H1 (cell line): ENCODE results near the gene SPACA7. TPM values are rescaled to one million over a fixed set of nuclear protein-coding genes. Genes with fewer than 3 reads are reported as not detected.

Experiments
- CTCF ChIA-PET: fragments of 300-600 bp; sonication (Branson Sonifier 250); formaldehyde crosslinking; loops from one replicate; lab custom pipeline; 2021; ENCODE audit not compliant: partially characterized antibody; lab: Charles Lee
- POLR2A ChIA-PET: fragments of 300-600 bp; sonication (Branson Sonifier 250); formaldehyde crosslinking; loops from one replicate; lab custom pipeline; 2021; ENCODE audit warnings: inconsistent platforms; ENCODE audit not compliant: partially characterized antibody; lab: Charles Lee
- DNase-seq, 2 experiments: peaks; one replicate each; pipeline versions ENCODE4 v3.0.0 to v3.0.0-alpha.2; 2010 to 2022; ENCODE audit warnings: low spot score in 2 of 2, low read depth in 1 of 2, mixed read lengths in 1 of 2
- FAIRE-seq: peaks from 2 replicates; lab custom pipeline; 2011; peaks lifted over from hg19 to GRCh38; lab: Jason Lieb, UNC
- H2AFZ ChIP-seq: 2 replicates; pipeline ENCODE4 v1.8.1; 2012; ENCODE audit warnings: low read length, inconsistent platforms
- H2AK5ac ChIP-seq: 2 replicates; pipeline ENCODE4 v1.6.1; 2013; ENCODE audit warnings: low read depth, low read length
- H2BK120ac ChIP-seq: replicated peaks from 2 replicates; pipeline ENCODE3; 2013; ENCODE audit warnings: low read depth, low read length, inconsistent platforms
- H2BK12ac ChIP-seq: 2 replicates; pipeline ENCODE4 v1.6.1; 2013; ENCODE audit warnings: low read depth, low read length
- H2BK15ac ChIP-seq: 2 replicates; pipeline ENCODE4 v1.6.1; 2013; ENCODE audit warnings: low read length
- H2BK20ac ChIP-seq: 2 replicates; pipeline ENCODE4 v1.6.1; 2013; ENCODE audit warnings: low read length
- H2BK5ac ChIP-seq: 2 replicates; pipeline ENCODE4 v1.6.1; 2013; ENCODE audit warnings: low read depth, low read length
- H3K14ac ChIP-seq: 2 replicates; pipeline ENCODE4 v1.6.1; 2013; ENCODE audit warnings: inconsistent platforms; ENCODE audit not compliant: insufficient read length
- H3K18ac ChIP-seq: 2 replicates; pipeline ENCODE4 v1.6.1; 2013; ENCODE audit warnings: low read length; ENCODE audit errors: extremely low read depth
- H3K23ac ChIP-seq: 2 replicates; pipeline ENCODE4 v1.6.1; 2013; ENCODE audit warnings: inconsistent platforms; ENCODE audit not compliant: insufficient read length
- H3K23me2 ChIP-seq: 2 replicates; pipeline ENCODE4 v1.6.1; 2013; ENCODE audit warnings: low read depth, low read length
- H3K27ac ChIP-seq: 2 replicates; pipeline ENCODE4 v1.6.1; 2011; ENCODE audit warnings: low read depth, low read length, inconsistent platforms
- H3K27me3 ChIP-seq, 4 experiments: replicated peaks in 1 of 4; 1 replicate in 1 of 4; 2 replicates in 3 of 4; pipeline versions ENCODE4 v1.6.1 to v1.8.1; 2011 to 2013; ENCODE audit warnings: low read length in 3 of 4, mild to moderate bottlenecking in 3 of 4, inconsistent platforms in 2 of 4, mixed read lengths in 2 of 4, moderate library complexity in 1 of 4; ENCODE audit not compliant: control insufficient read depth in 3 of 4, insufficient read depth in 3 of 4; ENCODE audit errors: extremely low read depth in 1 of 4
- H3K36me3 ChIP-seq, 4 experiments: 2 replicates each; pipeline versions ENCODE4 v1.6.1 to v1.8.1; 2011 to 2013; ENCODE audit warnings: mild to moderate bottlenecking in 4 of 4, low read length in 3 of 4, moderate library complexity in 2 of 4, control low read depth in 1 of 4, inconsistent platforms in 1 of 4; ENCODE audit not compliant: insufficient read depth in 4 of 4, control insufficient read depth in 2 of 4
- H3K4ac ChIP-seq: replicated peaks from 2 replicates; pipeline ENCODE3; 2013; ENCODE audit warnings: low read length, low read depth, mixed read lengths, inconsistent platforms; ENCODE audit not compliant: insufficient read length
- H3K4me1 ChIP-seq, 4 experiments: replicated peaks in 1 of 4; 1 replicate in 1 of 4; 2 replicates in 3 of 4; pipeline versions ENCODE4 v1.6.1 to v1.8.1; 2011 to 2013; ENCODE audit warnings: low read length in 3 of 4, inconsistent platforms in 2 of 4, mixed read lengths in 1 of 4; ENCODE audit not compliant: insufficient read depth in 4 of 4, control insufficient read depth in 3 of 4
- H3K4me2 ChIP-seq, 2 experiments: 2 replicates each; pipeline versions ENCODE4 v1.6.1 to v1.8.1; 2011 to 2013; ENCODE audit warnings: low read depth in 2 of 2, low read length in 2 of 2, control low read depth in 1 of 2, inconsistent platforms in 1 of 2, mild to moderate bottlenecking in 1 of 2; ENCODE audit not compliant: insufficient read depth in 1 of 2
- H3K4me3 ChIP-seq, 4 experiments: fragments of 200-600, 300-600 bp in 1 of 4; sonication (generic), shearing (Covaris generic), sonication (Bioruptor Twin) in 1 of 4; 2 replicates each; pipeline versions ENCODE4 v1.5.1 to v1.8.1; 2011 to 2016; ENCODE audit warnings: low read length in 4 of 4, low read depth in 3 of 4, control low read depth in 2 of 4, inconsistent platforms in 2 of 4, mild to moderate bottlenecking in 2 of 4, mixed read lengths in 1 of 4, moderate library complexity in 1 of 4; ENCODE audit not compliant: insufficient read depth in 2 of 4; ENCODE audit errors: extremely low read depth in 1 of 4
- H3K56ac ChIP-seq: replicated peaks from 2 replicates; pipeline ENCODE3; 2013; ENCODE audit warnings: low read depth, mild to moderate bottlenecking, mixed read lengths, low read length, inconsistent platforms; ENCODE audit not compliant: insufficient read length
- H3K79me1 ChIP-seq: 2 replicates; pipeline ENCODE4 v1.6.1; 2013; ENCODE audit warnings: low read depth, low read length, control low read depth
- H3K79me2 ChIP-seq, 2 experiments: 2 replicates each; pipeline versions ENCODE4 v1.6.1 to v1.8.1; 2012 to 2013; ENCODE audit warnings: low read length in 2 of 2, mild to moderate bottlenecking in 2 of 2, inconsistent platforms in 1 of 2; ENCODE audit not compliant: insufficient read depth in 2 of 2, control insufficient read depth in 1 of 2
- H3K9ac ChIP-seq, 4 experiments: replicated peaks in 1 of 4; 1 replicate in 1 of 4; 2 replicates in 3 of 4; pipeline versions ENCODE4 v1.6.1 to v1.8.1; 2011 to 2013; ENCODE audit warnings: low read depth in 3 of 4, low read length in 3 of 4, control low read depth in 2 of 4, mild to moderate bottlenecking in 2 of 4, moderate library complexity in 2 of 4, inconsistent platforms in 1 of 4; ENCODE audit errors: extremely low read depth in 1 of 4
- H3K9me3 ChIP-seq, 2 experiments: 2 replicates each; pipeline versions ENCODE4 v1.6.1 to v1.8.1; 2012 to 2013; ENCODE audit warnings: mild to moderate bottlenecking in 2 of 2, moderate library complexity in 2 of 2, control low read depth in 1 of 2, inconsistent platforms in 1 of 2, low read depth in 1 of 2, low read length in 1 of 2, mixed read lengths in 1 of 2; ENCODE audit not compliant: insufficient read depth in 2 of 2
- H4K20me1 ChIP-seq, 2 experiments: replicated peaks in 1 of 2; 2 replicates each; pipeline versions ENCODE3 to v1.8.1; 2011 to 2013; ENCODE audit warnings: inconsistent platforms in 2 of 2, low read length in 2 of 2, mild to moderate bottlenecking in 1 of 2; ENCODE audit not compliant: insufficient read depth in 2 of 2, control insufficient read depth in 1 of 2
- H4K5ac ChIP-seq: 2 replicates; pipeline ENCODE4 v1.6.1; 2013; ENCODE audit warnings: low read length, low read depth, mixed read lengths, inconsistent platforms; ENCODE audit not compliant: insufficient read length
- H4K8ac ChIP-seq: 2 replicates; pipeline ENCODE4 v1.8.0; 2013; ENCODE audit warnings: mild to moderate bottlenecking, moderate library complexity, low read length, inconsistent platforms; ENCODE audit not compliant: insufficient read depth; ENCODE audit errors: extremely low read depth
- H4K91ac ChIP-seq: replicated peaks from 2 replicates; pipeline ENCODE3; 2013; ENCODE audit warnings: low read length, mixed read lengths, inconsistent platforms; ENCODE audit not compliant: insufficient read length
- CBX5 ChIP-seq: fragments of 300-800, 300-1000 bp; sonication (generic); IDR thresholded peaks from 2 replicates; pipeline ENCODE4 v1.7.1; 2016; ENCODE audit warnings: antibody characterized with exemption, low read length, low read depth
- SIN3A ChIP-seq, 2 experiments: IDR thresholded peaks in 1 of 2; conservative IDR thresholded peaks in 1 of 2; 2 replicates each; pipeline ENCODE4 v1.6.1; 2011 to 2012; ENCODE audit warnings: low read length in 2 of 2, improper control_type of control experiment in 1 of 2, low read depth in 1 of 2, mild to moderate bottlenecking in 1 of 2
- SP2 ChIP-seq: IDR thresholded peaks from 2 replicates; pipeline ENCODE4 v1.6.1; 2012; ENCODE audit warnings: mild to moderate bottlenecking, low read length, inconsistent platforms
- WGBS, 2 experiments: shearing (Covaris generic) in 1 of 2; methylation state at CpG; one replicate each; pipeline versions ENCODE4 v1.1.6 to v1.1.7; 2013 to 2015; ENCODE audit warnings: low lambda C conversion rate in 2 of 2, mixed read lengths in 2 of 2, inconsistent platforms in 1 of 2, low coverage in 1 of 2, missing lambda C conversion rate in 1 of 2; ENCODE audit not compliant: insufficient replicate concordance in 2 of 2, insufficient coverage in 1 of 2, insufficient read length in 1 of 2; ENCODE audit errors: extremely low coverage in 1 of 2, missing lambda C conversion rate in 1 of 2; 5-methylcytosine and 5-hydroxymethylcytosine counted together
- polyA plus RNA-seq, 7 experiments: library from polyadenylated mRNA; depleted of rRNA in 3 of 7; stranded (reverse) in 5 of 7; unstranded in 2 of 7; fragments of >200 nt in 5 of 7; fragments of 200-250 nt in 2 of 7; gene quantifications; 1 replicate in 5 of 7; 2 replicates in 1 of 7; 4 replicates in 1 of 7; pipeline versions ENCODE4 v1.2.1 to v1.2.3, GENCODE V29; 2011 to 2013; ENCODE audit warnings: missing spikeins in 2 of 7, mixed read lengths in 2 of 7
- total RNA-seq: library from RNA; stranded (reverse); fragmentation: NEBNext Ultra II Directional; extraction: Animal tissue kit (Norgen Biotek cat#: 25700); gene quantifications from 2 replicates; pipeline ENCODE4 v1.2.1, GENCODE V29; 2021

The SPACA7 gene
- total and polyA plus RNA-seq, 2 of the 8 experiments (the other 6 are each of a cell fraction or from before 2014, with no cell fraction given), result not detected

DNA sequence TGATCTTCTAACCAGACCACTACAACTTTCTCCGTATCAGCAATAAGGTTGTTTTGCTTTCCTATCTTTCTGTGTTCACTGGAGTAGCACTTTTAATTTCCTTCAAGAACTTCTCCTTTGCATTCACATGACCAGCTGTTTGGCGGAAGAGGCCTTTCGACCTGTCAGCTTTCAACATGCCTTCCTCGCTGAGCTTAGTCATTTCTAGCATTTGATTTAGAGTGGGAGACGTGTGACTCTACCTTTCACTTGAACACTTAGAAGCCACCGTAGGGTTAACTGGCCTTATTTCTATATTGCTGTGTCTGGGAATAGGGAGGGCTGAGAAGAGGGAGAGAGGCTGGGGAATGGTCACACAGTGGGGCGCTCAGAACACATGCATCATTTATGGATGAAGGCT is 107.1 kb downstream of the SPACA7 start:
- Histone ChIP-seq H2BK5ac (no peak overlapping the region), H3K27ac (no peak overlapping the region), H2AK5ac (no peak overlapping the region), H2BK20ac (no peak overlapping the region), H2BK12ac (no peak overlapping the region), H3K4me1 (no peaks in the 10 kb centered on the region), H3K4me3 (no peak overlapping the region), H2BK120ac (no peak overlapping the region), H3K36me3 (peaks cover 0 to 11% (median 2%) of the 10 kb centered on the region in 4 experiments; a peak in 2 of 8 replicates), H4K5ac (no peak overlapping the region), H4K20me1 (no peaks in the 10 kb centered on the region), H3K9ac (no peak overlapping the region), H3K27me3 (no peaks in the 10 kb centered on the region), H3K23ac (no peak overlapping the region), H2BK15ac (no peak overlapping the region), H3K4me2 (no peak overlapping the region), H4K8ac (no peak overlapping the region), H3K79me1 (no peaks in the 10 kb centered on the region), H3K56ac (no peak overlapping the region), H3K23me2 (no peaks in the 10 kb centered on the region), H3K18ac (no peak overlapping the region), H4K91ac (no peak overlapping the region), H3K4ac (no peak overlapping the region), H3K9me3 (no peaks in the 10 kb centered on the region), H2AFZ (no peak overlapping the region), H3K14ac (no peak overlapping the region), H3K79me2 (no peaks in the 10 kb centered on the region)
- TF ChIP-seq SIN3A (conservative IDR thresholded peaks at IDR 0.05 in 1 of 2, IDR thresholded peaks at IDR 0.05 in 1 of 2; ENCODE audit: low read depth in 1 of 2, low read length in 2 of 2), result no peak
- no peak for TF ChIP-seq CBX5
- TF ChIP-seq SP2, result no peak
- 91% methylated on average over 7 of the region's 7 CpGs; no CpG with 5 or more reads in 1 of the 2 experiments for WGBS, 2 experiments
- no peak for FAIRE-seq
- POLR2A ChIA-PET, result interaction anchor here (0.6 to 1.1 kb wide), 2 partner anchors 9 to 105 kb away, joined by 3 to 4 read pairs; partner anchors contain the start of gene TUBGCP3
- CTCF ChIA-PET, result interaction anchor here (0.8 to 2.0 kb wide), 3 partner anchors 10 to 27 kb away, joined by 3 to 6 read pairs (median 5); no protein-coding TSS in a partner anchor
- no peak for DNase-seq

Other genes starting within 250 kb of the SPACA7 start
- gene TUBGCP3, start 211.8 kb downstream of the SPACA7 start, total RNA-seq, result 31.7 and 35.8 TPM in 2 replicates
- gene TUBGCP3, start 211.8 kb downstream of the SPACA7 start, polyA plus RNA-seq (2011; rRNA removed), result 27.0 and 38.0 TPM in 2 replicates